ENCODE results near the gene MTA1. TPM values are rescaled to one million over a fixed set of nuclear protein-coding genes. Genes with fewer than 3 reads are reported as not detected.

MTA1 gene
- total RNA-seq (10 to 100 TPM; 99.0 to 99.7 TPM), total RNA-seq (57.7 to 62.3 reads per million in 2 donors)

- peaks cover 23% of the 10 kb centered on the region for H3K4me1 Mint-ChIP-seq
- H3K9me3 ChIP-seq (ENCODE audit: control insufficient read depth, low read length, poor library complexity, severe bottlenecking), result no peaks in the 10 kb centered on the region
- peak; percentile 33 to 59 (median 53) for DNase-seq
- peak within 1 kb of the TSS; percentile 92 for H3K4me3 Mint-ChIP-seq
- ATAC-seq, result peak; percentile 63
- peak within 1 kb of the TSS; percentile 89 for H3K27ac Mint-ChIP-seq
- H3K27me3 Mint-ChIP-seq, result no peaks in the 10 kb centered on the region
- H3K36me3 Mint-ChIP-seq (ENCODE audit: low read depth), result peaks cover 2% of the 10 kb centered on the region
Measured at GRCh38 chr14:105419195-105420091, at the start of gene MTA1. MTA1 (plus strand) TSS chr14:105419827; CDS start chr14:105420036, 209 bp downstream.

GRCh38 chr14:105374389-105374788 is 45.2 kb upstream of the MTA1 start:
- Mint-ChIP-seq H3K27ac (no peak overlapping the region), H3K36me3 (ENCODE audit: low read depth) (peaks cover 2% of the 10 kb centered on the region), H3K4me3 (no peak overlapping the region), H3K4me1 (peaks cover 12% of the 10 kb centered on the region), H3K27me3 (no peaks in the 10 kb centered on the region)
- DNase-seq (no peak), ATAC-seq (no peak)
- H3K9me3 ChIP-seq (ENCODE audit: control insufficient read depth, low read length, poor library complexity, severe bottlenecking), result no peaks in the 10 kb centered on the region

- H3K27ac Mint-ChIP-seq, result peak overlapping the region; percentile 19
- H3K4me3 Mint-ChIP-seq, result peak overlapping the region; percentile 39
- H3K36me3 Mint-ChIP-seq (ENCODE audit: low read depth), result peaks cover 2% of the 10 kb centered on the region
- peaks cover 12% of the 10 kb centered on the region for H3K4me1 Mint-ChIP-seq
- no peak for DNase-seq
- peak; percentile 16 for ATAC-seq
- H3K9me3 ChIP-seq (ENCODE audit: control insufficient read depth, low read length, poor library complexity, severe bottlenecking), result no peaks in the 10 kb centered on the region
- no peaks in the 10 kb centered on the region for H3K27me3 Mint-ChIP-seq
Measured at GRCh38 chr14:105375635-105376057, 44.0 kb upstream of the MTA1 start.

- ATAC-seq (no peak), DNase-seq (no peak)
- peaks cover 8% of the 10 kb centered on the region for H3K4me1 Mint-ChIP-seq
- H3K27me3 Mint-ChIP-seq, result no peaks in the 10 kb centered on the region
- no peaks in the 10 kb centered on the region for H3K36me3 Mint-ChIP-seq (ENCODE audit: low read depth)
- no peaks in the 10 kb centered on the region for H3K9me3 ChIP-seq (ENCODE audit: control insufficient read depth, low read length, poor library complexity, severe bottlenecking)
- H3K27ac Mint-ChIP-seq, result no peak overlapping the region
- H3K4me3 Mint-ChIP-seq, result no peak overlapping the region
Measured at GRCh38 chr14:105376521-105377440, 42.8 kb upstream of the MTA1 start.

GRCh38 chr14:105377555-105378182 is 42.0 kb upstream of the MTA1 start:
- no peak for DNase-seq
- H3K9me3 ChIP-seq (ENCODE audit: control insufficient read depth, low read length, poor library complexity, severe bottlenecking), result no peaks in the 10 kb centered on the region
- Mint-ChIP-seq H3K27ac (no peak overlapping the region), H3K4me3 (no peak overlapping the region), H3K36me3 (ENCODE audit: low read depth) (no peaks in the 10 kb centered on the region), H3K27me3 (no peaks in the 10 kb centered on the region), H3K4me1 (peaks cover 8% of the 10 kb centered on the region)
- no peak for ATAC-seq

- H3K9me3 ChIP-seq (ENCODE audit: control insufficient read depth, low read length, poor library complexity, severe bottlenecking), result no peaks in the 10 kb centered on the region
- peaks cover 8% of the 10 kb centered on the region for H3K4me1 Mint-ChIP-seq
- no peak for ATAC-seq
- H3K36me3 Mint-ChIP-seq (ENCODE audit: low read depth), result no peaks in the 10 kb centered on the region
- no peak for DNase-seq
- H3K27ac Mint-ChIP-seq, result no peak overlapping the region
- no peaks in the 10 kb centered on the region for H3K27me3 Mint-ChIP-seq
- H3K4me3 Mint-ChIP-seq, result no peak overlapping the region
Measured at GRCh38 chr14:105378199-105378598, 41.4 kb upstream of the MTA1 start.

- no peak overlapping the region for H3K27ac Mint-ChIP-seq
Measured at GRCh38 chr14:105378873-105379685, 40.5 kb upstream of the MTA1 start.

GRCh38 chr14:105379946-105380345 is 39.7 kb upstream of the MTA1 start:
- H3K4me1 Mint-ChIP-seq, result peaks cover 8% of the 10 kb centered on the region
- H3K27ac Mint-ChIP-seq, result no peak overlapping the region
- ATAC-seq, result no peak

More at GRCh38 chr14:105378873-105379685, 40.5 kb upstream of the MTA1 start:
- ATAC-seq, result no peak
- Mint-ChIP-seq H3K27me3 (no peaks in the 10 kb centered on the region), H3K4me3 (no peak overlapping the region), H3K4me1 (peaks cover 8% of the 10 kb centered on the region), H3K36me3 (ENCODE audit: low read depth) (no peaks in the 10 kb centered on the region)
- no peaks in the 10 kb centered on the region for H3K9me3 ChIP-seq (ENCODE audit: control insufficient read depth, low read length, poor library complexity, severe bottlenecking)
- no peak for DNase-seq

GRCh38 chr14:105380756-105381155 is 38.9 kb upstream of the MTA1 start:
- Mint-ChIP-seq H3K36me3 (ENCODE audit: low read depth) (no peaks in the 10 kb centered on the region), H3K27ac (no peak overlapping the region), H3K4me3 (no peak overlapping the region), H3K4me1 (peaks cover 4% of the 10 kb centered on the region), H3K27me3 (no peaks in the 10 kb centered on the region)
- H3K9me3 ChIP-seq (ENCODE audit: control insufficient read depth, low read length, poor library complexity, severe bottlenecking), result no peaks in the 10 kb centered on the region
- DNase-seq (no peak), ATAC-seq (no peak)

More at GRCh38 chr14:105379946-105380345, 39.7 kb upstream of the MTA1 start:
- H3K27me3 Mint-ChIP-seq, result no peaks in the 10 kb centered on the region
- H3K4me3 Mint-ChIP-seq, result no peak overlapping the region
- DNase-seq, result no peak
- H3K9me3 ChIP-seq (ENCODE audit: control insufficient read depth, low read length, poor library complexity, severe bottlenecking), result no peaks in the 10 kb centered on the region
- no peaks in the 10 kb centered on the region for H3K36me3 Mint-ChIP-seq (ENCODE audit: low read depth)

- DNase-seq (no peak), ATAC-seq (no peak)
- no peaks in the 10 kb centered on the region for H3K9me3 ChIP-seq (ENCODE audit: control insufficient read depth, low read length, poor library complexity, severe bottlenecking)
- Mint-ChIP-seq H3K27ac (no peak overlapping the region), H3K4me3 (no peak overlapping the region), H3K4me1 (no peaks in the 10 kb centered on the region), H3K36me3 (ENCODE audit: low read depth) (no peaks in the 10 kb centered on the region), H3K27me3 (no peaks in the 10 kb centered on the region)
Measured at GRCh38 chr14:105381446-105382342, 37.9 kb upstream of the MTA1 start.

- Mint-ChIP-seq H3K36me3 (ENCODE audit: low read depth) (no peaks in the 10 kb centered on the region), H3K27ac (no peak overlapping the region), H3K4me3 (no peak overlapping the region), H3K4me1 (no peaks in the 10 kb centered on the region), H3K27me3 (no peaks in the 10 kb centered on the region)
- DNase-seq, result no peak
- H3K9me3 ChIP-seq (ENCODE audit: control insufficient read depth, low read length, poor library complexity, severe bottlenecking), result no peaks in the 10 kb centered on the region
- ATAC-seq, result no peak
Measured at GRCh38 chr14:105382343-105383082, 37.1 kb upstream of the MTA1 start.

Measured in T-helper 17 cell (primary cell).